ENCODE results near the gene SLC25A26.
A peak's percentile ranks its signal among the peaks of the same experiment; 100 is the strongest.

The SLC25A26 gene

GRCh38 chr3:66227915-66228314 lies 7.1 kb downstream of the SLC25A26 start:
- no peak for DNase-seq

GRCh38 chr3:66228707-66229106 lies 7.9 kb downstream of the SLC25A26 start:
- no peak for DNase-seq

GRCh38 chr3:66229931-66230330 lies 9.1 kb downstream of the SLC25A26 start:
- DNase-seq, result no peak

- no peak for DNase-seq
Observed at GRCh38 chr3:66233033-66233432, 12.2 kb downstream of the SLC25A26 start.

- peak; percentile 16 for DNase-seq
Observed at GRCh38 chr3:66236281-66236680, 15.5 kb downstream of the SLC25A26 start.

GRCh38 chr3:66237552-66237951 lies 16.8 kb downstream of the SLC25A26 start:
- no peak for DNase-seq

GRCh38 chr3:66239513-66240123 lies 18.8 kb downstream of the SLC25A26 start:
- DNase-seq, result no peak

GRCh38 chr3:66241466-66241865 lies 20.7 kb downstream of the SLC25A26 start:
- no peak for DNase-seq

GRCh38 chr3:66242788-66243464 lies 22.1 kb downstream of the SLC25A26 start:
- DNase-seq, result no peak

GRCh38 chr3:66248641-66249040 lies 27.8 kb downstream of the SLC25A26 start:
- DNase-seq, result no peak

- peak; percentile 43 for DNase-seq
Observed at GRCh38 chr3:66253790-66254620, 33.2 kb downstream of the SLC25A26 start.

GRCh38 chr3:66255865-66256264 lies 35.1 kb downstream of the SLC25A26 start:
- no peak for DNase-seq

- DNase-seq, result peak; percentile 8
Observed at GRCh38 chr3:66256806-66257205, 36.0 kb downstream of the SLC25A26 start.

GRCh38 chr3:66259566-66260255 lies 38.9 kb downstream of the SLC25A26 start:
- DNase-seq, result no peak

GRCh38 chr3:66260431-66260830 lies 39.6 kb downstream of the SLC25A26 start:
- DNase-seq, result no peak

- no peak for DNase-seq
Observed at GRCh38 chr3:66261355-66261754, 40.6 kb downstream of the SLC25A26 start.

GRCh38 chr3:66265649-66266048 lies 44.8 kb downstream of the SLC25A26 start:
- DNase-seq, result no peak

GRCh38 chr3:66266551-66266950 lies 45.8 kb downstream of the SLC25A26 start:
- no peak for DNase-seq

- DNase-seq, result no peak
Observed at GRCh38 chr3:66267031-66267430, 46.2 kb downstream of the SLC25A26 start.

GRCh38 chr3:66267906-66268305 lies 47.1 kb downstream of the SLC25A26 start:
- DNase-seq, result no peak

GRCh38 chr3:66268864-66269263 lies 48.1 kb downstream of the SLC25A26 start:
- DNase-seq, result no peak

- no peak for DNase-seq
Observed at GRCh38 chr3:66269411-66269810, 48.6 kb downstream of the SLC25A26 start.

GRCh38 chr3:66270288-66270687 lies 49.5 kb downstream of the SLC25A26 start:
- no peak for DNase-seq

Measured in hematopoietic multipotent progenitor cell treated with erythropoietin and hydrocortisone succinate and interleukin-3 and kit ligand, for 8 days (in vitro differentiated cells).